ENCODE measurements around the gene POLR1H.
"Not testable (repeated sequence)": the region's sequence is repeated elsewhere in the genome, so short reads cannot be mapped to it uniquely, and the experiment has no call there.

Gene POLR1H, protein sequence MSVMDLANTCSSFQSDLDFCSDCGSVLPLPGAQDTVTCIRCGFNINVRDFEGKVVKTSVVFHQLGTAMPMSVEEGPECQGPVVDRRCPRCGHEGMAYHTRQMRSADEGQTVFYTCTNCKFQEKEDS

GRCh38 chr6:30061092-30061857 is at the start of gene POLR1H:
POLR1H (plus strand) TSS chr6:30061265; CDS start chr6:30061525, 260 bp downstream.
- DNase-seq (ENCODE audit: low read depth), result peak; percentile 84

DNA sequence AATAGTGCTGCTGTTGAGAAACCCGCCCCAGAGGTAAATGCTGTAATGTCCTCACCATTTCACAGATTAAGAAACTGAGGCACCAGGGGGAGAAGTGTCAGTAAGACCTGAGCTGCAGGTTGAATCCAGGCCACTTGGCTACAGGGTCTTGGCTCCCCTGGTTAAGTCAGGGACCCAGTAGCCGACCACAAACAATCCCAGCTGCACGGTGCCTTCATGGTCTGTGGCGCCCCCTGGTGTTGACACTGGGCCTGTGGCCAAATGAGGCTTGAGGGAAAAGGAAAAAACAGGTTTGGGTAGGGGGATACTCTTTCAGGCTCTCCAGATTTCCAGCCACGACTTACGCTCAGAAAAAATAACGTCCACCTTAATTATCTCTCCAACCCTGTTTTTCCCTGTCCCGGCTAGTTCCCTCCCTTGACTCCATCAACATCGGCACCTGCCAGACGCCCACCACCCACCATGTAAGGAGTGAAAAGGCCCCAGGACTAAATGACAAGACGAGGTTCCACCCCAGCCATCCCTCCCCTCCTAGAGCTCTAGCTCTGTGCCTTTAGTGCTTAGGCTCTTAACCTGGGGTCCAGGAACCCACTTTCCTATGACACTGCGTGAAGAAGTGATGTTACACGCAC is 47.7 kb upstream of the POLR1H start:
- no peak for DNase-seq (ENCODE audit: low read depth)

DNA sequence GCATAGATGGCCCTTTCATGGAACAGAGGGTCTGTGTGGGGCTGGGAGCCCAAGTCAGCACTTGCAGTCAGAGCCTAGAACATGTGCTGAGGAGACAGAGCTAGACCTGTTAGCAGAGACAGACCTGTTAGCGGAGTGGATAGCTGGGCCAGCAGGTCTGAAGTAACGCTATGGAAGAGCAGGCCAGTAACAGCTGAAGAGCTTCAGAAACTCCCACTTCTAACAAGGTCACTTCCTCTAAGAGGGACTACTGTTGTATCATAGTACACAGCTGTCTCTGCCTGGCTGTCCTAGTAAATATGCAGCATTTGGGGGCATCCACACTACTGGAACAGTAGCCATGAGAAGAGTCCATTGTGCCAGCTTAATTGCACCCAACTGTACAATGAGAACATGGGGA is 41.2 kb upstream of the POLR1H start:
- DNase-seq (ENCODE audit: low read depth), result no peak

GRCh38 chr6:30020626-30021025 is 40.4 kb upstream of the POLR1H start:
- no peak for DNase-seq (ENCODE audit: low read depth)

DNA sequence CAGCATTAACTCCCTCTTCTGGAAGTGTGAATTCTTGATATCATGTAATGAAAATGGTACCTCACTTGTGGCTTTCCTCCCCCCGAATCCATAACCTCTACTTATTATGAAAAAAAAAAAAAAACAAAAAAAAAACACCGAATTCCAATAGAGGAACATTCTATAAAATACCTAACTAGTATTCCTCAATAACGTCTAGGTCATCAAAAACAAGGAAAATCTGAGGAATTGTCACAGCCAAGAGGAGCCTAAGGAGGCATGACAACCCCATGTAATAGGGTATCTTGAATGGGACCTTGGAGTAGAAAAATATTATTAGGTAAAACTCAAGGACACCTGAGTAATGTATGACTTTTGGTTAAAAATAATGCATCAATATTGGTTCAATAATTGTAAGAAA is 38.9 kb upstream of the POLR1H start:
- DNase-seq (ENCODE audit: low read depth), result no peak

- DNase-seq (ENCODE audit: low read depth), result not testable (repeated sequence)
Measured at GRCh38 chr6:30022712-30023111, 38.4 kb upstream of the POLR1H start.

DNA sequence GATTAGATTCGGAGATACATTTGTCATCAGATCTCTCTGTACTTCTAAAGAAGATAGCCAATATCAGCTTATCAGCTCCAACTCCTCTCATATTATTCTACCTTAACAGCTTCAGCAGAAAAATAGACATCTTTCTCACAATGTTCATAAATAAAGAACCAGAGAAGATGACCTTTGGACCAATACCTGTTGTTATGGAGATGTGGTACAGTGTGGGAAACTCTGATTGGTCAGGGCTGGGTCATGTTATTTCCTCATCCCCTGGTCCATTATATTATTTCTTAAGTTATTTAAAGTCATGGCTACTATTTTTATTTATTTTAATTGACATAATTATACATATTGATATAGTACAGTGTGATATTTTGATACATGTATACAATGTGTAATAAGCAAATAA is 35.9 kb upstream of the POLR1H start:
- no peak for DNase-seq (ENCODE audit: low read depth)

DNA sequence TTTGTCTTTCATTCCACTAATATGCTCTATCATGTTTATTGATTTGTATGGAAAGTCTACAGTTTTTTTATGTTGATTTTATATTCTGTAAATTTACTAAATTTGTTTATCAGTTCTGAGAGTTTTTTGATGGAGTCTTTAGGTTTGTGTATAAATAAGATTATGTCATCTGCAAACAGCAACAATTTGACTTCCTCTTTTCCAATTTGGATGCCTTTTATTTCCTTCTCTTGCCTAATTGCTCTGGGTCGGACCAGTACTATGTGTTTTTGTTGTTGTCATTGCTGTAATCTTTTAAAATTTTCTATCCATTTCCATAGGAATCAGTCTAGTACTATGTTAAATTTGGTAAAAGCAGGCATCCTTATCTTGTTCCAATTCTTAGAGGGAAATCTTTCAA is 31.5 kb upstream of the POLR1H start:
- no peak for DNase-seq (ENCODE audit: low read depth)

GRCh38 chr6:30031381-30031780 is 29.7 kb upstream of the POLR1H start:
- no peak for DNase-seq (ENCODE audit: low read depth)

DNA sequence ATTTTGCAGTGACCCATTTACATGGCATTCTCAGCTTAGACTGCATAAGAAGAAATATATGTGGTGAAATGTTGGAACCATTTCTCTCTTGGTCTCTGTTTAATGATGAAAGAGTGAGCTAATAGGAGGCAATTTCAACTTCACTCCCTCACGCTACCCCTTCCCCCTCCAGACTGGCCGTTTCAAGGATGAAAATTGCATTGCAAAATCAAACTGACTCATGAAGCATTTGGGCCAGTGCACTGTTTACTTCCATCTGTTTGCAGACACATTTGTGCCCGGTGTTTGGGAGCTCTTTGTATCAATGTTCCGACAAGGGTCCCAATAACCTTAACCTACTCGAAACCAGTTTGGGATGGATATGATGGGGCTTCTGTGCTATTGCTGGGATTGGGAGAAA is 27.6 kb upstream of the POLR1H start:
- DNase-seq (ENCODE audit: low read depth), result peak; percentile 46

- no peak for DNase-seq (ENCODE audit: low read depth)
Measured at GRCh38 chr6:30035784-30036183, 25.3 kb upstream of the POLR1H start.

DNA sequence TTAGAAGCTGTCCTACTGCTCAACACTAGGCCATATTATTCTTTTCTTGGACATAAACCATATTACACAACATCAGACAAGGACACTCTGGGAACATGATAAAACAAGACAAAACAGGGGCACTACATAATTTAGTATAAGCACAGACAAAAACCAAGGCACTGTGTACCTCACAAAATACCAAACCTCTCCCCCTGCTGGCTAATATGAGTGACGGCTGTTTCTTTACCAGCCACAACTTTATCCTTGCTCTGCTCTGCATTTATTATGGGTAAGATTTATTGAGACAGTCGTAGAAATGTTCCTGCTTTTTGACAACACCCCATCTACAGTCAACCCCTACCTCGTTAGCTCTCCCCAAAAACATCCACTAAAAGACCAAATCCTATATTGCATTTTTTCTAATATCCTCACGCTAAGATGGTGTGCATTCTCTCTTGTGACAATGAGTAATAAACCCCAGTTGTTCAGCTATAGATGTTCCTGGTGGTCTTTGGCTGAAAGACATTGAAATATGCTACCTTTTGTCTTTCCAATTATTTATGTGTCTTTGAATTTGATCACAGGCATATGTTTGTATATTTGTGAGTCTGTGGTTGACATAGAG is 23.8 kb upstream of the POLR1H start:
- no peak for DNase-seq (ENCODE audit: low read depth)

DNA sequence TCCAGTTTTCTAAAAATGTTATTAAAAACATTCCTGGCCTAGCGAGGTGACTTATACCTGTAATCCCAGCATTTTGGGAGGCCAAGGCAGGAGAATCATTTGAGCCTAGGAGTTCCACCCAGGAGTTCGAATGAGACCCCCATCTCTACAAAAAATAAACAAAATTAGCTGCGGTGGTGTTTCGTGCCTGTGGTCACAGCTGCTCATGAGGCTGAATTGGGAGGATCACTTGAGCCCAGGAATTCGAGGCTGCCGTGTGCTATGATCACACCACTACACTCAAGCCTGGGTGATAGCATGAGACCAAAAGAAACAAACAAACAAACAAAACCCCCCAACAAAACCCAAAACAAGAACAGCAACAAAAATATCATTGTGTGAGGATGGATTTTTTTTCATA is 19.8 kb upstream of the POLR1H start:
- no peak for DNase-seq (ENCODE audit: low read depth)

DNA sequence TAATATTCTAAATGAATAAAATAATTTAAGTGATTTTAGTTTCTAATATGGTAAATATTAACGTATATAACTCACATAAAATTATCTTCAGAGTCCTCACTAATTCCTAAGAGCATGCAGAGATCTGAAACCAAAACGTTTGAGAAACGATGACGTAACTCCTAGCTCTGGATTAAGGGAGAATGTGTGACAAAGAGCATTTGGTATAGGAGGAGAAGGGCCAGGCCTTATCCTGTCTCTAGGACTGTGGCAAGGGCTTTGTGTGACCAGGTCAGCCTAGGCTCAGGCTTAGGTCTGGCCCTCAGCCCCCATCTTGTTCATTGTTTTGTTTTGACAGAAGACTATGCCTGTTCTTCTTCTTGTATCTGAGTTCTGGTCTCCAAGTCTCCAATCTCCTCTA is 19.2 kb upstream of the POLR1H start:
- DNase-seq (ENCODE audit: low read depth), result no peak

GRCh38 chr6:30042476-30042875 is 18.6 kb upstream of the POLR1H start:
- no peak for DNase-seq (ENCODE audit: low read depth)

- no peak for DNase-seq (ENCODE audit: low read depth)
Measured at GRCh38 chr6:30042914-30043313, 18.2 kb upstream of the POLR1H start.

DNA sequence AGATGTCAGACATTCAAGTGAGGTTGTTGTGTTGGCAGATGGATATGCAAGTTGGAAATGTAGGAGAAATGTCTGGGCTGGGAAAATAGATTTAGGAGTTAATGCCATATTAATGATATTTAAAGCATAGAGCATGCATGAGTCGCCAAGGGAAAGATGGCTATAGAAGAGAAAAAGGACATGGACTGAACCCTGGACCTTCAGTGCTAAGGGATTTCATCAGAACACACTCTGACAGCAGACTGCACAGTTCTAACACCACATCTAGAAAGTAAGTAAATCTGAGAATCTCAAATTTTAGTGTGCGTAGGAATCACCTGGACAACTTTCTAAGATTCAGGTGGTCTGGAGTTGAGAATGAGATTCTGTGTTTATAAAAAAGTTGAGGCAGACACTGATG is 17.3 kb upstream of the POLR1H start:
- DNase-seq (ENCODE audit: low read depth), result no peak

DNA sequence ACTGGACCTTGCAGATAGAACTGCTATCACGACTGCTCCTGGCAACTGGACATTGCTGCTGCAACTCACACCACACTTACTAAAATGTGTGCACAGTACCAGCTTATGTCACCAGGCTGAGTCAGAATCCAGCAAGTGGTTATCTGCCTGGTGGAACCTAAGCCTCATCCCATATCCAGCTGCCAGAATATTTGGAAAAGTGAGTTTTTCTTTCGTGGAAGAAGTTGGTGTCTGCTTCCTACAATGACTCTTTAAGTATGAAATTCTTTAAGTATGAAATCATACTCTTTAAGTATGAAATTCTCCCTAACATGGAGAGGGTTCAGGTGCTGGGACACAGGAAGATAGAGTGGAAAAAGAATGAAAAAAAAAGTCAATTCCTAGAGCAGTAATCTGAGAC is 16.4 kb upstream of the POLR1H start:
- DNase-seq (ENCODE audit: low read depth), result peak; percentile 53

GRCh38 chr6:30047220-30047619 is 13.8 kb upstream of the POLR1H start:
- DNase-seq (ENCODE audit: low read depth), result no peak

GRCh38 chr6:30053682-30054081 is 7.4 kb upstream of the POLR1H start:
- DNase-seq (ENCODE audit: low read depth), result no peak

DNA sequence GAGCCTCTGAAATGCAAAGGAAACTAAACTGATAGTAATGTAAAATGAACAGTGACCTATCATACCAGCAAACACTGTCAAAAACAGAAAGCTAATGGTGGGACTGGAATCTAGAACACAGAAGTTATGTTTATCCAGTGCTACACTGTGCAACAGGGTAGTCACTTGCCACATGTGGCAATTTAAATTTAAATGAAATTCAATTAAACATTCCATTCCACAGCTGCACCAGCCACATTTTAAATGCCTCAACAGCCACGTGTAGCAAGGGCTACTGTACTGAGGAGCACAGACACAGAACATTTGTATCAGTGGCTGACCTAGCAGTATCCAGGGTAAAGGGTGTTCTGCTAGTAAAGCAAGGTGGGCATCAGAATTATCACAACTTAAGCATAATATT is 5.6 kb upstream of the POLR1H start:
- DNase-seq (ENCODE audit: low read depth), result no peak

GRCh38 chr6:30060606-30061091 is 416 bp upstream of the POLR1H start:
- DNase-seq (ENCODE audit: low read depth), result no peak

GRCh38 chr6:30061858-30062458 is 893 bp downstream of the POLR1H start:
- DNase-seq (ENCODE audit: low read depth), result no peak
